ENCODE data around the gene GLRX.

GLRX gene

DNA sequence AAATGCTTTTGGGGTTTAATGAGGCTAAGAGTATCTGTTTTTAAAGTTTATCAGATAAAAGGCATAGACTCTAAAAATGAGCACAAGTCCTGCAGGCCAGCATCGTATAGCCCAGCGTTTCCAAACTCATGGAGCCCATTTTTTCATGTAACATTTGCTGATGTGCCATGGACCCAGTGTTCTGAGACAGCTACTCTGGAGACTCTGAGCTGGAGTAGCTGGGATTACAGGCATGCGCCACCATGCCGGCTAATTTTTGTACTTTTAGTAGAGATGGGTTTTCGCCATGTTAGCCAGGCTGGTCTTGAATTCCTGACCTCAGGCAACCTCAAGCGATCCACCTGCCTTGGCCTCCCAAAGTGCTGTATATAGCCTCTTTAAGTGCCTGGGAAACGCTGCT is 15.8 kb downstream of the GLRX start:
- DNase-seq, result no peak

DNA sequence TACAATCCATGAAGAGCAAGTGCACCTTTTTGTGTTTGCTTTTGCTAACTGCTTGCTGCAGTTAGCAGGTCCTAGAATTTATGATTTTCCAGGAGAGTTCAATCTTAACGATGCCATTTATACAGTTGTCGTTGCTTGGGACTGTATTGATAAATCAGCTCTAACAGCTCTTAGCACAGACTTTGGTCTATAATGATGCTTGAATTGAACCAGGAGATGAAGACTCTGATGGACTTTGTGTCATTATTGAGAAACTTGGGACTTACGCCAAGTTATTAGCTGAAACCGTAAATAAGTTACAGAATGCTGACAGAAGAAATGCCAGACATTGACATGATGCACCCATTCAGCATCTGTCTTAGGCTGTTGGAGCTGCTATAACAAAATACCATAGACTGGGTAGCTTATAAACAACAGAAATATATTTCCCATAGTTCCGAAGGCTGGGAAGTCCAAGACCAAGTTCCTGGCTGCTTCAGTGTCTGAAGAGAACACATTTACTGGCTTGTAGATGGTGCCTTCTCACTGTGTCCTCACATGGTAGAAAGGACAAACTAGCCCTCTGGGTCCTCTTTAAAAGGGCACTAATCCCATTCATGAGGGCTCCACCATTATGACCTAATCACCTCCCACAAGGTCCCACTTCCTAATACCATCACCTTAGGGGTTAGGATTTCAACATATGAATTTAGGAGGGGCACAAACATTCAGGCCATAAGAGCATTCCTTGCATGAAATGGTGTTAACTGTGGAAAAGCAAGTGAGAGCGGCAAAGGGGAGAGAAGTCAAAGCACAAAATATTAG is 17.6 kb downstream of the GLRX start:
- no peak for DNase-seq

DNA sequence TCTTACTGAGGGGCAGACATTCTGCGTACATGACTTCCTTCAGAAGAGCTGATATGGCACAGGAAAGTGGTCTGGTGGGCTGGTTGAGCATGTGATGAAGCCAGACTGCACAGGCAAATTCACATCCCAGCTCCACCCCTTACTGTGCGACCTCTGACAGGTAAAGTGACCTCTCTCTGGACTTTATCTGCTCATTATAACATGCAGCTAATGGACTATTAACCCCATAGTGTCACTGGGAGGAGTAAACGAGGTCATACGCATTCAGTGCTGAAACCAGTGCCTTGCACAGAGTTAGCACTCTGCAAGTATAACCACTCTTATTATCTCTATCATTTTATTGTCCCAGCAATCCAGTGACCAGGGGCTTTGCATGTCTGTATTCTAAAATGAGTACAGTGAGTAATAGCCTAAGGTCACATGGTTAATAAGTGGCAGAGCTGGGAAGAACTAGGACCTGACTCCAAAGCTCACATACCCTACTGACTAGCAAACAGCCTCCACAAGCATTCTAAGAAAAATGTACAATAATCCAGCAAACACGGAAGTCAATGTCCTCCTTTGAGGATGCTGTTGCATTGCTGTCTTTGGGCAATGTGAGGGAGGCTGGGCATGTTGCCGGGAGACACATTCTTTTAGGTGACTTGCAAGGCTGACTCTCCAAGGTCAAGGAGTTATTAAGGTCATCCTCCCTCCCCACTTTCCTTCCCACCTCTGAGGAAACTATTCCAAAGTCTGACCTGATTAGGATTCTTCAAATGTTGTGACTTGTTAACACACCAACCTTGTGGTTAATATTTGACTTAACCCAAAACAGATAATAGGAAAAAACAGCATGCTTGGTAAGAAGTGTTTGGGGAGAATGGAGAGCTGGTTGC is 19.0 kb downstream of the GLRX start:
- no peak for DNase-seq

DNA sequence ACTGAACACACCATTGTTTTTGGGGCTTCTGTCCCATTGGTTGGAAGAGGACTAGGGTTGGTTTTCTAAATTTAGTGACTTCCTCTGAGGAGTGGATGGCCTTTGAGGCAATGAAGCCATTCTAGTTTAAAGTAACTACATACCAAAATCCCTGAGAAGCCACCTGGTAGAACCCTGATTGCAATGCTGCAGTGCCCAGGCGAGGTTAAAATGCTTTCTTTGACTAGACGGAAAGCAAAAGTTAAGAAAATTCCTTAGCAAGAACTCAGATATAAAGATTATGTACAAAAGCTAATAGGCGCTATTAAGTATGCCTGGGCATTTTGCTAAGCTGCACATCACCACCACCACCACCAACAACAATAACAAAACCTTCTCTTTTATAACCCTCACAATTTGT is 20.6 kb downstream of the GLRX start:
- no peak for DNase-seq

DNA sequence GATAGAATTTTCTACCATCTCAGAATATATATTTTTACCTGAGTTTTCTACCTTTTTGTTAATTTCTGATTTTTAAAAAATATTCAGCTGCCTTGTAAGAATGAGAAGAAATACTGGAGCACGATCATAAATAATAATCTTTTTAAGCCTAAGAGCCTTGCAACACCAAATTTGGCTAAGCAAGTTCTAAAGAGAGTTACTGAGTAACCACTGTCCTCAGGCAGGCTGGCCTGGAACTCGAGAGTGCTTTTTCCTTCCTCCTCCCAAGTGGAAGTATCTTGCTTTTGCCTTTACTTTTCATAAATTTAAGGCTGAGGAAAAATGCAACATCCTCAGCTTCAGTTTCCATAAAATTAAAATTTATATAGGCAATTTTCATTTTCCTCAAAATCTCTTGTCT is 21.0 kb downstream of the GLRX start:
- DNase-seq, result no peak

DNA sequence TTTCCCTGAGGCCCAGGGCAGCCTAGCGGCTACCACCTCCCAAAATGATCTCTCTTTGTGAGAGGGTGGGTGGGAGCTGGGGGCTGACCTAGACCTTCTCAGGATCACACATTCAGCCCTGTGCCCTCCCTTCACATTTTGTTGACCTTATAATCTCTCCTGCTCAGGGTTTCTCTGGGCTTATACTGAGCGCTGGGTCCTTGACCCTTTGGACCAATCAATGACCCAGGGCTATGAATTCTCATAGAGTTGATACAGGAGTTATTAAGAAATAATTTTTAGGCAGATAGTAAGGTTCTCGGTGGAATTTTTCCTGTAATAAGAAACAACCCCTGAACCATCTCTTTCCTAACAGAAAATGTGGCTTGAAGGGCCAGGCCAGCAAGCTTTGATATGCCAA is 22.0 kb downstream of the GLRX start:
- DNase-seq, result no peak

DNA sequence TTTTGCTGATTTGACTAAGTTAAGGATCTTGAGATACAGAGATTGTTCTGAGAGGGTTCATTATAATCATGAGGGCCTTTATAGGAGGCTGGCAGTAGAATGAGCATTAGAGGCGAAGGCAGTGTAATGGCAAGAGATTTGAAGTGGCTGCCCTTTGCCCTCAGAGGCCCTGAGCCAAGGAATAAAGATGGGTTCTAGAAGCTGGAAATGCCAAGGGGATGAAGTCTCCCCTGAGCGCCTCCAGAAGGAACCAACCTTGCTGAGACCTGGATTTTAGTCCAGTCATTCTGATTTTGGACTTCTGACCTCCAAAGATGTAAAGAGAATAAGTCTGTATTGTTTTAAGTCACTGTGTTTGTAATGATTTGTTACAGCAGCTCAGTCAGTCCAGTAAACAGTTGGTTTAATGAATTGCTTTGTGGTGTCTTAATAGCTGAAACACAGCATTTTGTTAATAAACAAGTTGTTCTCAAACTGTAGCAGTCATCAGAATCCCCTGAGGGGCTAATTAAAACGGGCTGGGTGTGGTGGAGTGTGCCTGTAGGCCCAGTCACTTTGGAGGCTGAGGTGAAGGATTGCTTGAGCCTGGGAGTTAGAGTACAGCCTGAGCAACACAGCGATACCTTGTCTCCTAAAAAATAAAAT is 23.2 kb downstream of the GLRX start:
- DNase-seq, result no peak

DNA sequence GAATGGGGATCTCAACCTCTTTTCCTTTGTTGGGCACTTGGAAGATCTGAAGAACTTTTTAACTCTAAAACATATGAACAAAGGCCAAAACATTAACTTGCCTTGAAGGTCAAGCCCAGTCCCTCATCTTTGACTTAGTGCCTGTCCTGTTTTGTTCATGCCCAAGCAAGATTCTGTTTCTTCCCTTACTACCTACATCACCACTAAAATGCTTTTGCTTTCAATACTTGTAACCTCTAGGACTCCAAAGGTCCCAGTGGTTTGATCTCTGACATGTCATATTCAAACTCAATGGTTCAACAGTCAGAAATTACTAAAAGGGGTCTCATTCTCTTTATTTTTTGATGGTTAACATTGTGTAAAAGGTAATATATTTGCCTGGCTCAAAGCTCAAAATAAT is 24.0 kb downstream of the GLRX start:
- no peak for DNase-seq

DNA sequence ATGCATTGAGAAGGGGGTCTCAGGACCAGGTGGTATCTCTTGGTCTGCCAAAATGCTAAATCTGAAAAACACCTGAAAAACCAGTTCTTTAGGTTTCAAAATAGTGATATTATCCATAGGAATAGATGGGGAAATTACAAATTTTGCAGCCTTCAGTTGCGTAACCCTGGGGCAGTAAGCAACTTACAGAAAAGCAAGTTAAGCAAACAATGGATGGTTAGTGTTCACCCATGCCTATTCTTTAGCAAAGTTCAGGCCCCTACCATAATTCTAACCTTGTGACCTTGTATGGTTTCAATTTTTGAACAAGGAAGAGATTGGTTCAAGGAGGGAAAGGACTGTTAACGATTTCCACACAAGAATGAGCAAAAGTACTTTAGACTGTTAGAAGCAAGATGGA is 24.5 kb downstream of the GLRX start:
- no peak for DNase-seq

DNA sequence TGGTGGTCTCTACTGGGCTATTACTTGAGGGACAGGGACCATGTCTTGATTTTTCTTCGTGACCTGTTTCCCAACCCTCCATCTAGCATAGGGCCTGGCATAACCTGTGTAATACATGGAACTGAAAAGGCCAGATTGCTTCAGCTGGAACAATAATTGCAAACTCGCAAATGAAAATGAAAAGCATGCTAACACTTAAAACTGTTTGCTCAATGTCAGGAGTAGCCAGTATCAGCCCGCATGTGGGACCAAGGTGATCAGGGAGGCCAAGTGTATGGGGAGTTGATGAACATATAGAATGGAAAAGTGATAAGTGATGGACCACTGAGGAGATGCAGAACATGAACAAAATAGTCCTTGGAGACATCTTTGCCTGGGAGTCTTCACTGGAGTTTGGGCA is 25.2 kb downstream of the GLRX start:
- DNase-seq, result no peak

DNA sequence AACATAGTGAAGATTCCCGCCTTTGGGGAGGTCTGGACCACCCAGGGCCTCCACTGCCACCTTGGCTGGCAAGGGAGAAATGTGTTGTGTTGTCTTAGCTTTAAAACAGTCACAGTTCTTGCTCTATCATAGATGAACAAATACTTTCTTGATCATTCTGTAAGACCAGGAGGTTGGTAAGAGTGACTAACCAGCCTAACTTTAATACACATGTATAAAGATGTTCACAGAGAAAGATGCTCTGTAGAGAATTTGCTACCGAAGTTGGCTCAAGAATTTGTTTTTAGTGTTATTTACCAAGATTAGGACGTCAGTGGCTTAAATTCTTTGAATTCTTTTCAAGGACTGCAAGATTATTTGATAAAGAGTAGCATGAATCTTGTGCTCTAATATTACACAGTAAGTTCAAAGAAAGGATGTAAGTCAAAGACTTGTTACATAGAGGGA is 28.4 kb downstream of the GLRX start:
- no peak for DNase-seq

DNA sequence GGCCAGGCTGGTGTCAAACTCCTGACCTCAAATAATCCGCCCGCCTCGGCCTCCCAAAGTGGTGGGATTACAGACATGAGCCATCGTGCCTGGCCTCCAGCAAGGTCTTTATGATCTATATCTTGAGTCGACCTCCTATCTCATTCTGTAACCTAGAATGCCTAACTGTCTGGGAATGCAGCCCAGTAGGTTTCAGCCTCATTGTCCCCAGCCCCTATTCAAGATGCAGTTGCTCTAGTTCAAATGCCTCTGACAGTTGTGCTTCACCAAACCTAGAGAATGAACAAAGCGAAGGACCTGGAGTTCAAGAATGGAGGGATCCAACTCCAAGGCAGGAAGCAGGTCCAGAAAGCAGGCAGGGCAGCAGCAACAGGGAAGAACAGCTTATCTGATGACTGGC is 30.8 kb downstream of the GLRX start:
- no peak for DNase-seq

DNA sequence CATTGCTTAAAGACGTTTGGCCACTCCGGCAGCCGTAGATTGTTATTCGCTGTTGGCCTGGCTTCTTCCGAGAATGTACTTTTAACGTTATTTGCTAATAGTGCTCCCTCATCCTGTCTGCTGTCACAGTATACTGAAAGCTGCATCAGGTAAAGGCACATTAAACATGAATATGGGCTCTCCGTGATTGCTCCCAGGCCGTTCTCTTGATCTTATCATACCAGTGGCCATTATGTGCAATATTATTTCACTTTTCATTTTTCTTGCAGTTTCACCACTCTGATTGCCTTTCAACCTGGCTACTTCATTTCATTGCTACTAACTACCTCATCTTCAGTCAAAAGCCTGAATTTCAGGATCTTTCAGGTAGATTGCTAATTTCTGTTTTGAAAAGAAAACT is 34.0 kb downstream of the GLRX start:
- no peak for DNase-seq

DNA sequence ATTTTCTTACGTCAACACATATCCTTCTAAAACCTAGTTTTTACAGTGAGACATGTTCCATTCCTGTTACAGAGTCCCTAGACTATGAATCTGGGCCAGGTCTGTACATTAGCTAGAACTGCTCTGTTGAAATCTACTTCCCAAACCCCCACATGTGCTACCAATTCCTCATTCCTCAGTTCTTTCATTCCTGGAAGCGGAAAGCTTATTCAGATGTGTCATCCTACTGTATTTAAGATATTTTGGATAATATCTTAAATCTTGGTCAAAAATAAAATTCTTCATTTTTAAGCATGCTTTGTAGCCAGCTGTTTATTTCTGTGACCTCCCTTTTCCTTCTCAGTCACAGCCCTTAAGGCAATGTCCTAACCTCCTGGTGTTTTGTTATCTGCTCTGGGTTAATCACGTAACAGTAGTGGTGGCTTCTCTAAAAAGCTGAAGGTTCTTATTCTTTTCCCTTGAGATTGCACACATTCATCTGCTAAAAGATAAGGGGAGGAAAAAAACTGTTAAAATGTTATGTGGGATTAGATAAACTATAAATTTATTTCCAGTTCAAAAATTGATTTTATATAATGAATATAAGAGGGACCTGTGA is 35.6 kb downstream of the GLRX start:
- no peak for DNase-seq

DNA sequence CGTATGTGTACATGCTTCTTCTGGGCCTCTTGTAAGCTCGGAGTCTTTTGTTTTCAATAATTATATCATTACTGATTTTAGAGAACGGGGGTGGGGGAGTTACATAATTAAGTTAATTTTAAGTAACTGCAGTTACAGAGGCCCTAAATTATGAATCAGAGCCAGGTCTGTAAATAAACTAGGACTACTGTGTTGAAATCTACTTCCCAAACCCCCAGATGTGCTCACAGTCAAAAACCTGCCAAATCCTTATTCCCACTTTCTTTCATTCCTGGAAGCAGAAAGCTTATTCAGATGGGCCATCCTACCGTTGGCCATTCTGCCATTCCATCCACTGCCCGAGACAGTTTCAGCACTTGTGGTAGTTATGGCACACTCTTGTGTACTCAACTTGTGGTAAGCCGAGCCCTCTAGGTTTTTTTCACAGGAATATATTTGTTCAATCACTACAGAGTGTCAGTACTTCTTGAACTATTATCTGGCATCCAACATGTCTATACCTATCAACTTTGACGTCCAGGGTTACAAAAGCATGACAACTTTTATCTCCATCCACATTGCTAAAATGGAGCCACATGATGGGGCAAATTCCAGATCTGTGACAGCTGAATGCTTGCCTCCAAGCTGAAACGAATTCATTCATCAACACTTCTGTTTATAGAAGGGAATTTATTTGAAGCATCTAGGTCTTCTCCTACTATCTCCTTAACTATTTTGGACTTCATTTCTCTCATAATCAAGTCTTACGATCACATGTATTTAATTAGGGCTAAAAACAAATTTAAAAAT is 37.8 kb downstream of the GLRX start:
- DNase-seq, result no peak

DNA sequence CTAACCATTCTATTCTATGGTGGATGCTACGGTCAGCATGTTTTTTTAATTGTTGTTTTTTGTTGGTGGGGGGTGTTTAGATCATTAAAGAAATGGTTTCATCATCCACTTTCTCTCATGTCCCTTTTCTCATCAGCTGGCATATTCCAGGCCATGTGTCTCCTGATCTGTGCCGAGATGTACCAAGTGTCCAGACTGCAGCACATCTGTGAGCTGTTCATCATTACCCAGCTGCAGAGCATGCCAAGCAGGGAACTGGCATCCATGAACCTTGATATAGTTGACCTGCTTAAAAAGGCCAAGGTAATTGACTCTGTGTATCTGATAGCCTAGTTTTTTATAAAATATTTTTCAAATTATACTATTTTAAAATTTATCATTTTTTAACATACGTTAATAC is 38.9 kb downstream of the GLRX start:
- no peak for DNase-seq

DNA sequence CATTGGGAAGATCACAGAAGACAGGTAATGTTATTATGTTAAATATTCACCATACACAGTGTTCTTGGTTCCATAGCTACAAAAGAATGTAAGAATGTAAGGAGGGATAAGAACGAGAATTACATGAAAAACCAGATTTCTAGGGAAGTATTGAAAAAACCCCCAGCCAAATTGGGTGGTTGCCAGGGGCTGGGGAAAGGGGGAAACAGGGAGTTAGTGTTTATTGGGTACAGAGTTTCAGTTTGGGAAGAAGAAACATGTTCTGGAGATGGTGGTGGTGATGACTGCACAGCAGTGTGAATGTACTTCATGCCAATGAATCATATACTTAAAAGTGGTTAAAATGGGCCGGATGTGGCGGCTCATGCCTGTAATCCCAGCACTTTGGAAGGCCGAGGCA is 40.3 kb downstream of the GLRX start:
- no peak for DNase-seq

DNA sequence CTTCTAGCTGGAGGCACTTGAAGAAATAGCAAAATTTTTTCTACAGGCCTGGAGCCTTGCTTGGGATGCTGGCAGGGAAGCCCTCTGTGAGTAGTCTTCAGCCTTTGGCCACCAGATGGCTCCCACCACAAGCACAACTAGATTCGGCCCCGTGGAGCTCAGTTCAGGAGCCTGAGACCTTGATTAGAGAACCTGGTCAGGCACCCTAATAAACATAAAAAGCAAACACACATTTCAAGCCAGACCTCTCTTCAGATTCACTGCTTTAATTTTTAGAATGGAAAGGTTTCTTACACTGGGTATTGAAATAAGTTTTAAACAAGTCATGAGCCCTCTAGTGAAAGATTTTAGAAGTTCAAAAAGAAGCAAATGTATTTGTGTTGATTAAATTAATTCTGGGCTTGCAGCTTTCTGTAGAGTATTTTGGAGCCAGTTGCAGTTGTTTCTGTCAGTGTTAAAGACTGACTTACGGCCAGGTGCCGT is 41.4 kb downstream of the GLRX start:
- DNase-seq, result peak; percentile 6

DNA sequence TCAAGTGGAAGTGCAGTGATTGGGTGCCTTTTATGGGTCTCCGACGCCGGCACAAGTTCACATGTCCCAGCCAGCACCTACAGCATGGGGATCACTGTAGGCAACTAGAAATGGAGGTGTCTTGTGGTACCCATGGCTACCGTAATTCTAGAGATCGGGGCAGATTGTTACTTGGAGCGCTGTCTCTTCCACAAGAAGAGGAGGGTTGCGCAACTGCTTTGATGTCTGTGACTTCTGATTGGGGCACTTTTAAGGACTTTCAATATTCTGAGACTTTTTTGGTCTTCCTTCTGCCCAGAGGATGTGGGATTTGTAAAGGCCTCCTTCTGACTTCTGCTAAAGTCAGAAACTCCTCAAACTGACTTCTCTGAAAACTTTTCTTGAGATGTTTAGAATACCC is 41.9 kb downstream of the GLRX start:
- no peak for DNase-seq

DNA sequence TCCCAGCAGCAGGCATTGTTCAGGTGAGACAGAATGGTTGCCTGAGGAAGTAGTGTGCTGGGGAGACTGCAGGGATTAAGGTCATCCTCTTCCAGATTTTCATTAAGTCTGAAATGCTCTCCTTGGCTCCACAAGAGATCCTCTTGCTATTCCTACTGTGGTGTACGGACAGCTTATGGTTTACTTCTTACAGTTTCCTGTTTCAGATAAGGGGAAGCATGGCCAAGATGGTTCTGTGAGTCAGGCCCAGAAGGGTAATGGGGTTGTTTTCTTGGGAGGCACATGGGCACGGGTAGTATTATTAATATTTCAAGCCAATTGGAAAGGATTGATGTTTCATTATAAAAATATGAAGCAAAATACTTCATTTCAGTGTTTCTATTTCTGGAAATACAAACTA is 42.9 kb downstream of the GLRX start:
- no peak for DNase-seq

DNA sequence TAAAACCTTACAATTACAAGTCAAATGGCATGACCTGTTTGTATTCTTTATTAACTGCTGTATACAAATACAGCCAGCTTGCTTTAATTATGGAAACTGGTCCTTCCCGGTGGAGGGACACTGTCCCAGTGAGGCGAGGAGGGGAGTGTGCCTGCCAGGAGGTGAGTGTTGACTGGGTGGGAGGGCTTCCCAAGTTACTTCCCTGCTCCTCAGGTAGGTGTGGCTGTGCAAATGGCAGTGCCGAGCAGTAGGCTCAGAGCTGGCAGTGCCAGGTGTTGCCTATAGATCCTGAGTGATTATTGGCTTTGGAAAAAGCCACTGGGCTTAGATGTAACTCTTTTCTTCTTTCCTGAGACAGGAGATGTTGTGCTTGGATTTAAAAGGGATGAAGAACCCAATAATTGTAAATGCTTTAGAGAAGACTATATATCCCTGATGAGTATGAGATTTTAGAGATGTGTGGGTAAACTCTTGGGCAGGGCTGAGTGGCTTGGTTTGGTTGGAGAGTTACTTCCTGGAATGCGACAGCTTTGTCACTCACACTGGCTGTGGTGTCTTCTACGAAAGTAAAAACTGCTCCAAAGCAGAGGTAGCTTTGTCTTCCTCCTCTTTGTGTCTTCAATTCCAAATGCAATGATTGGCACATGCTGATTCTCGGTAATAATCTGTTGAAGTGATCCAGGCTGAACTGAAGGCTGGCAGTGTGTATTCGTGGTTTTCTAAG is 43.7 kb downstream of the GLRX start:
- DNase-seq, result no peak

DNA sequence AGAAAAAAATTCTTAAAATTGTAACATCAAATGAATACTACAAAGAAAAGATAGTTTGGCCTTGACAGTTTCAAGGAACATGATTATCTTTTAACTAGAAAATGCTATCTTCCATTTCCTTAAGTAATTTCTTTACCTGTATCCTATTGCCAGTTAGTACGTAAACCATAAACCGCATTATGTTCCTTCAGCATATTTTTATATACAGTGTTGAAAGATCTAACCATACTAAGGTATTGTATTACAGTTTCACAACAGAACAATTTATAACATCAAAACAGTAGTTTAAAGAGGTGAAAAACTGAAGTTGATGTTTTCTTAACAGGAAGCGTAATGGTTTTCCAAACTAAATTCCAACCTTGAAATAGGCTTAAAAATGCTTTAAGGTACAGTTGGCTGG is 45.1 kb downstream of the GLRX start:
- DNase-seq, result no peak

Data from NCI-H1105 (cell line).